HG03432 (cell line): ENCODE data around the gene TTLL1.
"Not testable (repeated sequence)": the region's sequence is repeated elsewhere in the genome, so short reads cannot be mapped to it uniquely, and the experiment has no call there.

Experiments
- ATAC-seq: cut with Tn5 transposase; IDR thresholded peaks from one replicate; pipeline ENCODE4 v1.9.1; 2021; ENCODE audit warnings: mild to moderate bottlenecking, moderate library complexity; ENCODE audit not compliant: unreplicated experiment

The TTLL1 gene

DNA sequence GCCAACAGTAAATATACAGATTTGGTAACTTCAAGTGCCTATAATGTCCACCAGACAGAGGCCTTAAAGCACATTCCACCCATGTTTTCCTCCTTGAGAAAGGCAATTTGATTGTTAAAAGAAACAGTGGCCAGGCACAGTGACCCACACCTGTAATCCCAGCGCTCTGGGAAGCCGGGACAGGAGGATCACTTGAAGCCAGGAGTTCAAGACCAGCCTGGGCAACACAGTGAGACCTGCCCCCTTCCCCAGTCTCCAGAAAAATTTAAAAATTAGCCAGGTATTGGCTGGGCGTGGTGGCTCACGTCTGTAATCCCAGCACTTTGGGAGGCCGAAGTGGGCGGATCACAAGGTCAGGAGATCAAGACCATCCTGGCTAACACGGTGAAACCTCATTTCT, 93.5 kb downstream of the TTLL1 start:
- not testable (repeated sequence) for ATAC-seq

- ATAC-seq: no peak
Observed at GRCh38 chr22:42994917-42995562, 94.2 kb downstream of the TTLL1 start.

DNA sequence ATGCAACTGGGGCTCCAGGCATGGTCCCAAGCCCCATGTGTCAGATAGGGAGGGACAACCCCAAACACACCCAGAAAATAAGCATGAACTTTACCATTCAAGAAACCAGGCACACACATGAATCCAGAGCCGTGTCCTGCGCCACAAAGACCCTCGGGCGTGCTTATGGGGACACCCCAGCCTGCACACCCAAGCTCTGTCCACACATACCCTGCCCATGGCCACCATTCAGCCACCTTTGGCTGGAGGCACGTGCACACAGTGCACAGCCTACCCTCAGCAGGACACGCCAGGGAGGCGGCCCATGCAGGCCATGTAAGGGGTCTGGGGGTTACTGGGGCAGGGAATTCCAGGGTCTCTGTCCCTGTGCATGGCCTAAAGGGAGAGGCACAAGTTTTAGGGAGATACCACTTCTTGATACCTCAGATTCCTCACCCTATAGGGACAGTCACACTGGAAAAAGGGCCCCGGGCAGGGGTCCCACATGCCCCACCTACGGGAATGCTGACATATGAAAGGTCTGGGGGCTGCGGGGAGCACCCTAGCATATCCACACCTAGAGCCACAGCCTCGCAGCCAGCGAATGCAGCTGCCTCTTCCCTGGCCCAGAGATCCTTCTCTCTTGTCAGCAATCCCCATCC, 94.8 kb downstream of the TTLL1 start:
- ATAC-seq: no peak

GRCh38 chr22:42993651-42994275, 95.4 kb downstream of the TTLL1 start:
- no peak for ATAC-seq

DNA sequence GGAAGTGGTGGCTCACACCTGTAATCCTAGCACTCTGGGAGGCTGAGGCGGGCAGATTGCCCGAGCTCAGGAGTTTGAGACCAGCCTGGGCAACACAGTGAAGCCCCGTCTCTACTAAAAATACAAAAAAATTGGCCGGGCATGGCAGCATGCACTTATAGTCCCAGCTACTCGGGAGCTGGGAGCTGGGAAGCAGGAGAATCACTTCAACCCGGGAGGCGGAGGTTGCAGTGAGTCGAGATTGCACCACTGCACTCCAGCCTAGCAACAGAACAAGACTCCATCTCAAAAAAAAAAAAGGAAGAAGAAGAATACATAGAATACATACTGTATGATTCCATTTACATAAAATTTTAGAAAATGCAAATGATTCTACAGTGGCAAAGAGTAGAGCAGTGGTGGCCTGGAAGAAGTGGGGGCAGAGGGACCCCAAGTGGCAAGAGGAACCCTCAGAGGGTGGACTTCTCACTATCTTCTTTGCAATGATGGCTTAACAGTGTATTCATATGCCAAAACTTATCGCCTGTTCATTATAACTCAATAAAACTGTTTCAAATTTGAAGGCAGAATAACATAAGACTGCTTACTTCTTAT, 96.2 kb downstream of the TTLL1 start:
- ATAC-seq: no peak

- ATAC-seq: no peak
Observed at GRCh38 chr22:42992092-42992491, 97.1 kb downstream of the TTLL1 start.

DNA sequence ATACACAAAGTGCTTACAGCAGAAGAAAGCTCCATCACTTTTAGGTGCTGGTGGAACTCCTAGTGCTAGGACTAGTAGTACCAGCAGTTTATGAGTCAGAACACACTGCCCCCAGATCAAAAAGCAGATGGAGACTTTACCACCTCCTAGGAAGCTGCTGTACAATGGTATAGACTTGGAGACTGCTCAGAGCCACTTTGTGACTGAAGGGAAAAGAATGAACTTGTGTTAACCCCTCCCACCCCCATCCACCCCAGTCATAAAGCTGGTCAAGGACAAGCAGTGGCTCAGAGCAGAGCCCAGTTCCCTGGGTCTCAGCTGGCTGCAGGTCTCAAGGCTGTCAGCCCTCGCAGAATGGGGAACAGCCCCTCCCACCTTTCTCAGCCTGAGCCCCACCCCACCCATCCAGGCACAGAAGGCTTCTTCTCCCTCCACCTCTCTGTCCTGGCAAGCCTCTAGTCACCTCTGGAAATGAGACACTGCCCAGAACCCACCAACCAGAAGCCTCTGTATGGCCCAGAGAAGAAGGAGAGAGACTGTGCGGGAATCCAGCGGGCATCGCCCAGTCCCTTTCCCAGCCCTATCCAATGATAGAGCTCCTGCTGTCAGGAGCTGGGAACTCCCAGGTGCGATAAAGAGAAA, 98.1 kb downstream of the TTLL1 start:
- no peak for ATAC-seq

GRCh38 chr22:42990131-42990838, 98.9 kb downstream of the TTLL1 start:
- no peak for ATAC-seq
